Measurements from ENCODE around the gene SSRP1.

SSRP1 gene

DNA sequence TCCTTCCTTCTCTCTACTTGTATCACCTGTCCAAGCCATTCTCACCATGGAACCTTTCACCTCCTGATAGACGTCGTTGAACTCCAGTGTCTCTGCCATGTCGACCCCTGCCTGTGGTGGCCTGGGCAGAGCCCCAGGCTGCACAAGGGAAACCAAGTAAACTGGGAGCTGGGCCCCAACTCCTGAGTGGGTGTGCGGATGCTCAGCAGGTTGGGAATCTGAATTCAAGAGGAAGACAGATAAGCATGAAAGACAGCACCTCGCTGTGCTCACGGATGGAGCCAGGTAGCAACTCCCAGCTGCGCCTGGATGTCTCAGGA, 709 bp downstream of the SSRP1 start:
- DNase-seq: no peak

DNA sequence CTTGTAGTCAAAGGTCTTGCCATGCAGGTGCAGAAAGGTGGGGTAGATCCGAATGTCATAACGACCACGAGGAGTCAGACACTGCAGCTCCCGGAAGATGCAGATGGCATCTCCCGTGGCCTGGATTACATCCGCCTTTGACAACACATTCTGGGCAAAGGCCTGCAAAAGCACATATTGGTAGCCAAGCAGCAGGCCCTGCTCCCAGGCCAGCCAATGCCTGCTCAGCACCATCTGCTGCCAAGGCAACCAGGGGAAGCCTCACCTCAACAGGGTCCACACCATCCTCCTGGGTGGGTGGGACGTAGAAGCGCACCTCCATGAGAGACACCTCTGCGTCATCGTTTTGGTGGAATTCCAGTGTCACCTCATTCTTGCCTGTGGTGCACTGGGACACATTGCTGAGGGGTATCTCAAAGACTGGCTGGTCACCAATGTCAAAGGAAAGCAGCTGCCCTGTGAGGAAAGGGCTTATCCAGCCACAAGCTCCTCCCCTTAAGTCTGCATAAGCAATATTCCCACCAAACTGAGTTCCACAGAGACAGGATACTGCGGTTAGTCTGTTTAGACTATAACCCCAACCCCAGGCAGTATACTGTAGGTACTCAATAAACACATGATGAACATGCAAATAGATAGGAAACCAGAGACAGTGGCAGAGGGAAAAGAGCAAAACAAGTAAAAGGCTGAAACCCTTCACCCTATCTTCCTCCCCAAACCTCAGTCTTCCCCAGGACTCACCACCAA, 2.8 kb downstream of the SSRP1 start:
- DNase-seq: no peak

DNA sequence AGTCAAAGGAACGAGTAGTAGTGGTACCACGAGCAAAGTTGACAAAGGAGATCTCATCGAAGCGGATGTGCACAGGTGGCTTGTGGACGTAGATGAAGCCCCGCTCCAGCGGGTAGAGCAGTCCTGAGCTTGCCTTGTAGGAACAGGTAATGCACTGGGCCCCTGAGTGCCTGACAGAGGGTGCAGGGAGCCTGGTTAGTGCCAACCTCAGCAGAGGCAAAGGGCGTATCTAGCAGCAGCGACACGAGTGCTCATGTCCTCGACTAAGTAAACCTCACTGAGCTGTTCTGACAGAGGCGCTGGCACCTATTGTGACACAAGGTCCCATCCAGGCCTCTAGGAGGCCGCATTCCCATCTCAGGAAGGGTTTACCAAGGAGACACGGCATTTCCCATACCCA, 4.0 kb downstream of the SSRP1 start:
- no peak for DNase-seq

DNA sequence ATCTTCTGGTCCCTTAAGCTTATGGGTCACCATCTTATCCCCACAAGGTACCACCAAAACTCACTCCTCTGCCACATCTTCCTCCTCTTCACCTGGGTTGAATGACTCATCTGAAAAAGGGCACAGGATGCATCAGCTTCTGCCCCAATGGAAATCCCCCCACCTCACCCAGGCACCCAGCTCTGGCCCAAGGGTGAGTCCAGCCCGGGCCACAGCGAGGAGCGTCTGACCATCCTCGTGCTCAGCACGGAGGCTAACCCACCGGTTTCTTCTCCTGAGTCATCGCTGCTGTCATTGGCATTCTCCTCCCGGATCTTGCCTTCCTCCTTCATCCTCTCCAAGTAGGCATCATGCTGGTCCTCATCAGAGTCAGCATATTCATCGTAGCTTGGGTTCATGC, 5.7 kb downstream of the SSRP1 start:
- DNase-seq: no peak

DNA sequence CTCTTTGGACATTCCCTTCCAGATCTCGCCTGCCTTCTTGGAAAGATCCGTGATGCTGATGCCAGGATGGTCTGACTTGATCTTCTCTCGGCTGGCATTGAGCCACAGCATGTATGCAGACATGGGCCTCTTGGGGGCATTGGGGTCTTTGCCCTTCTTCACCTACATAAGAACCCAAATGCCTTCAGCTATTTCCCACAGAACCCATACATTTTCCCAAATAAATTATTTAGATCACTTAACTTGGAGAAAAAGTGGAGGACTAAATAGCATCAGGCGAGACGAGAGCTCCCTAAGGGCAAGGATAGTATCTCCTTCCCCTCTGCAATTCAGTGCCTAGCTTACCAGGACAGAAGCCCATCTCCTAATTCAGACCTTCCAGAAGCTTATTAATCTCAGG, 8.0 kb downstream of the SSRP1 start:
- DNase-seq: no peak

DNA sequence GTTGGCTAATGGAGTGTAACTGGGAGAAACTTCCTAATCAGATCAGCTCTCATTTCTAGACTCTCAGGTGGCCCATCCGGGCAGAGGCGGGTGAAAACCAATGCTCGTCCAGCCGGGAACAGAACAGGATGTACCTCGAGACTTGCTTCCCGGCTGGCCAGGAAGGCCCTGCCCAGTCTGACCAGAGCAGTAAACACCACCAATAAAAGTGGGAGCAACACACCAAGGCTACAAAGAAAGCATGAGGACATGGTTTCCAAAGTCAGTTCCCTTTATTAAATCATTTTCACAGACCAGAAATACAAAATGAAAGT, 10.0 kb downstream of the SSRP1 start:
- no peak for DNase-seq

DNA sequence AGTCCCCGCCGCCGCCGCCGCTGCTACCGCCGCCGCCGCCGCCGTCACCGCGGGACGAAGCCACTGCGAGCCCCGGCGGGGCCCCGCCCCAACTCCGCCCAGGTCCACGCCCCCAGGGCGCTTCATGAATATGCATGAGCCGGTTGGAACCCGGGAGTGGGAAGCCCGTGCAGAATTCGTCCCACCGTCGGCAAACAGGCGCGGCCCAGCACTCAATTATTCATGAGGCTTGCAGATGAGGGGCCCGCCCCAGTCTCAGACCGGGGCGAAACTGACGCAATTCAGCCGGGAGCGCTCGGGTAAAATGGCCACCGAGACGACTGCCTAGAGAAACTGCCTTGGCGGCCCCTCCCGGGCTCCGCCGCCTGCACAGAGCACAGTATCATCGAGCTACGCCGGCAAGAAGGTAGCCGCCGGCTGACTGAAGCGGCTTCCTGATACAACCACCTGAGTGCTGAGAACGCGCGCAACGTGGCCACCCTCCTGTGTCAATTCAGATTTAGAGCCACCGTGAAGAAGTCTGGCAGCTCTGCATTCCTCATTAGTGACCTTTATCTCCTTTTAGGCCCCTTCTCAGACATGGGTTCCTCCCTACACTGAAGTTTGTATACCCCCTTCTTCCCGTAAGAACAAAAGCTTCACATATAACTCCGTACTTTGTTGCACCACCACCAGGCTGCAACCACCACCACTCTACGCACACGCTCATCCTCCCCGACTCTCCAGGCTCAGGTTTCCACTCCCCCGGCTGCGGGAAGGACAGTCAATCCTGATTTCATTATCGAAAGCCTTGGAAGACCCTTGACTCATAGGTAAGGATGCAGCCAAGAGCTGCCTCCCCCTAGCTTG, 10.6 kb downstream of the SSRP1 start, which contains the start of gene TNKS1BP1:
Gene TNKS1BP1, minus strand, starts transcription at position 67 of the 849 bp plus-strand sequence. CDS start 3,067 bp downstream, outside the sequence.
- peak; percentile 88 for DNase-seq

DNA sequence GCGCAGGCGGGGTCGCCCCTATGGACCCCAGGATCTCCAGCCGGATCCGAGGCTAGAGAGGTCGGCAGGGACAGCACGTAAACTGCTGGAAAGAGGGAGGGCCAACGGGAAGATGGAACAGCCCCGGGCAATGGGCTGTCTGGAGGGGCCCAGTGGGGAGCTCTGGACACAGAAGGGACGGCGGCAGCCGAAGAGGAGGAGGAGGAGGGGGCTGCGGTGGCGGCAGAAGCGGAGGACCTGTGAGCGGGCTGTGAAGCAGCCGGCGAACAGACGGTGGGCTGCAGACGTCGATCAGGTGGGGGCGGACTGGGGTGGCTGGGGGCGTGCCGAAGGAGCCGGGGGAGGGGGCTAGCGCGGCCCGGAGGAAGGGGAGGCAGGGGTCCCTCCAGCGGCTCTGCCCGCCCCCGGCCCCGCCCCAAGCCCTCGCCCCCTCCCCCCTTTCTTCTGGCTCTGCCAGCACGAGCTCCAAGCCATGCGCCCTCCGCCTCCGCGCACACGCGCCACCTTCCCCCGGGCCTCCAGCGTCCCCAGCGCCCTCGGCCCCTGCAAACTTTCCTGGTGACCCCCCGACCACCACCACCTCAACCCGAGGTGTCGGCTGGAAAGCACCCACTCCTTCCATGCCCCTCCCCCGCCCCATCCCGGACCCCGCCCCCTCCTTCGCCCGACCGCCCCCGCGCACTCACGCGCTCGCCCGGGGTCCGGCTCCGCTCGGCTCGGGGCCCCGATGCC, 11.4 kb downstream of the SSRP1 start:
- peak; percentile 15 to 28 for DNase-seq

DNA sequence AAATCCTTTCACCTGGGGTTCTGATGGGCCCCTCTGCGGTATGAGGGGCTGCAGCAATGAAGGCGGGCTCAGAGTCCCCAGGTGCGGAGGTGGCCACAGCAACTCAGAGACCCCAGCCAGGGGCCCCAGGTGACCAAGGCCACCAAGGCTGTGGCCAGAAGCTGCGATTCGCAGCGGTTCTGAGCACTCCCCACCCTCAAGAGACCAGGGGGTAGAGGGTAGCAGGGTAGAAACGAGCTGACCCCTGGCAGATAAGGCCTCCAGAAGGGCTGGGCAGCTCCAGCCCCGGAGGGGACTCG, 11.9 kb downstream of the SSRP1 start:
- no peak for DNase-seq

DNA sequence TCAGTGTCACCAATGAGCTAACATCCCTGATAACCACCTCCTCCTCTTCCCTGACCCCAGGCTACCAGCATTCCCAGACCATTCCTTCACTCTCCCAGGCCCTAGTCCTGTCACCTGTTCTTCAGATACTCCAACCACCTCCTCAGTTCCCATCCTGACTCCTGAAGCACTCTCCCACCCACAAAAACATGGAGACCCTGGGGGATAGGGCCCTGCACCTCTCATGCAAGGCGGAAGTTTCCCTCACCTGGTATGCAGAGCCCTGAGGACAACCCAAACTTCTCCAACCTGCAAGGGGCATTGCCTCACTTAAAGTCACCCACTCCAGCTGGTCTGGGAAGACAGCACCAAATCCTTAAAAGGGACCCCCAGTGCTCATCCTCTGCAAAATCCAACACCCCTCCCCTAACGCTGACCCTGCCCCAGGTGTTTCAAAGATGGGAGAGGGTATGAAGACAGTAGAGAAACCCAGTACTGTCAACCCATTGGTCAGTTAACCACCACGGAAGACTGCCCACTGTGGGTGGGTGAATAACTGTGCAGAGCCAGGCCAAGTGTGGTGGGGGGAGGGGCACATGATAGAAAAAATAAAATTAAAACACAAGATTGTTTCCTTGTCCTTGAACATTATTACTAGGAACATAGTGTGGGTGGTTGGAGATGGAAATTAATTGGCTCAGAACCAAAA, 12.4 kb downstream of the SSRP1 start:
- no peak for DNase-seq

DNA sequence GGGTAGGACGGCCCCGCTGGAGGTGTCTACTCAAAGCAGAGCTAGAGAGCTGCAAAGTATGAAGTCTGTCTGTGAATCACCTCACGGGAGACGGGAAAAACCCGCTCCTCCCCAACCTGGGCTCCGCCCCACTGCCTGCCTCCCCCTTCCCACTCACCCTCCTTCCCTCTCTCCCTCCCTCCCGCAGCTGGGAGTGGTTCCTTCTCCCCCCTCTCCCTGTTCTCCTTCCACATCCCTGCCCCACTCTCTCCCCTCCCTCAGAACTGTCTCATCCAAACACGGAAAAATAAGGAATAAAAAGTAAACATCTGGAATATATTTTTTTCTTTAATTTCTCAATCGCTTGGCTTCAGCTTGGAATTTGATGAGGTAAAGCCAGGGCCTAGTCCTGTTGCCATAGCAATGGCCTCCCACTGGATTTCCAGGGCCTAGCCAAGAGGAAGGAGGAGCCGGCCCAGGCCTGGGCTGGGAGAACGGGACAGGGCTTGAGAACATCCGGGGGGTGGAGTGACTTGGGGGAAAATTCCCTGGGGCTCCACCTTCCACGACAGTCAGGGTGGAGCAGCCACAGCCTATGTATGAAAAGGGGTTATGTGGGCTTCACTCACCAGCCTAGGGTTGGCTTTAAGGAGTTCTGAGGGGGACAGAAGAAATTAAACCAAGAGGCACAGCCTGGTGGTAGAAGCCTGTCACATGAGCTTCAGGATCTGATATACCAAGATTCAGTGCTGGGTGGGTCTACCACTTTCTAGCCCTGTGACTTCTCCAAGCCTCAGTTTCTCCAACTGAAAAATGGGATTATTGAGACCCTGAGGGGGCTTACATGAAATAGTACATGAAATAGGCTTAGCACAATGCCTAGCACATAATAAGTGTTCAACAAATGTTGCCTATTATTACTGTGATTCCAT, 13.2 kb downstream of the SSRP1 start:
- no peak for DNase-seq

DNA sequence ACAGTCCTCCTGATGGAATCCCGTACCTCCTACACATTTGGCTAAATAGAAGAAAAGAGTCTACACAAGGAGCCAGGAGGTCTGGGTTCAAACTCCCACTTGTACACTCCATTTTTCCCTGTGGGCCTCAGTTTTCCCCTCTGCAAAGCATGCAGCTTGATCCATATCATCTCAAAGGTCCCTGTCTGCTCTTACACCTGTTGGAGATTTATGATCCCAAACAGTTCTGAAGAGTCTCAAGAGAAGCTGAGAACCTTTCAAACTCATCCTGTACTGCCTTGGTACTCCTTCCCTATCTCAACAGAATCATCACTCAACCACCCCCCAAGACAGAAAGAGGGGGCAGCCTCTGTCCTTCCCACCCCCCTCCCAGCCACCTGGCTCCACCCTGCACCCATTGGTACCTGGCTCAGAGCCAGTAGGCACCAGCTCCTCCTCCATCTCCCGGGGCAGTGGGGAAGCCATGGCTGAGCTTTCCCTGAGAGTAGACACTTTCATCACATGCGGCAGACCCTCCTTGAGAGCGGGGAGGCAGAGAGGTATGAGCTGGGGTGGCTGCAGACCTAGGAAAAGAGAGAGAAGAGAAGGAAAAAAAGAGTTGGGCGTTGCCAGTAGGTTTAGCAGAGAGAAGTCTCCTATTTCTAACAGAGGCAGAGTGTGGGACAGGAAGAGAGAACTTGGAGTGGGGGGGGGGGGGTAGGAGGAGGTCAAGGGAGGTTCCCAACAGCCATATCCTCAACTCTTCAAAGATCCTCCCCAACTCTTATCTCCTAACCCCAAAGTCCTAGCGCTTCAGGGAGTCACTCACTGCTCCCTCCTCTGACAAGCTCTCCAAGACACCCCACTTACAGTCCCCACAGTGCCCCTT, 14.1 kb downstream of the SSRP1 start:
- DNase-seq: no peak

DNA sequence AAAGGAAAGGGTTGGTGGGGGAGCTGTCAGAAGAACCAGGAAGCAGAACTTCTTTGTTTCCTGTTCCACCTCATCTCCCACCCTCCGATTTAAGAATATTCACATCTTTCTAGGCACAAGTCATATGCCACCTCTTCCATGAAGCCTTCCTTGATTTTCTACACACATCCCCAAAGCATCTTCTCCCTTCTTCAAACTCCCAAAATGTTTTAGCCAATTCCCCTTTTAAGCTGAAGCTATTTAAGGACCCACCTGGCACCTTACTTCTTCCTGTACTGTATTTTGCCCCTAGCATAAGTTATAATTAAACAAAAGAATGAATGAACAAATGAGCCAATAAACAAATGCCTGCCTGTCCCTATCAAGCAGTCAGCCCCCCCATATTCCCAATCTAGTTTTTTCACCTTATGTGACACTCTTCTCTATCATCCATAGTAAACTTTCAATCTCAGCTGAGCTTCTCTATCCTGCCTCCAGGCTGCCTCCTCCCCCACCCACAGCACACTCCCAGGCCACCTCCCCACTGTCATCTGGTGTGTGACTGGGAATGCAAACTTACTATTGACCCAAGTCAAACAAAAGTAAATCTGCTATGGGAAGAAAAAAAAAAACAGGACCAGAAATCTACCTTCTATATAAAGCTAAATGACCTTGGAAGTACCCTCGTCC, 14.8 kb downstream of the SSRP1 start:
- DNase-seq: no peak

DNA sequence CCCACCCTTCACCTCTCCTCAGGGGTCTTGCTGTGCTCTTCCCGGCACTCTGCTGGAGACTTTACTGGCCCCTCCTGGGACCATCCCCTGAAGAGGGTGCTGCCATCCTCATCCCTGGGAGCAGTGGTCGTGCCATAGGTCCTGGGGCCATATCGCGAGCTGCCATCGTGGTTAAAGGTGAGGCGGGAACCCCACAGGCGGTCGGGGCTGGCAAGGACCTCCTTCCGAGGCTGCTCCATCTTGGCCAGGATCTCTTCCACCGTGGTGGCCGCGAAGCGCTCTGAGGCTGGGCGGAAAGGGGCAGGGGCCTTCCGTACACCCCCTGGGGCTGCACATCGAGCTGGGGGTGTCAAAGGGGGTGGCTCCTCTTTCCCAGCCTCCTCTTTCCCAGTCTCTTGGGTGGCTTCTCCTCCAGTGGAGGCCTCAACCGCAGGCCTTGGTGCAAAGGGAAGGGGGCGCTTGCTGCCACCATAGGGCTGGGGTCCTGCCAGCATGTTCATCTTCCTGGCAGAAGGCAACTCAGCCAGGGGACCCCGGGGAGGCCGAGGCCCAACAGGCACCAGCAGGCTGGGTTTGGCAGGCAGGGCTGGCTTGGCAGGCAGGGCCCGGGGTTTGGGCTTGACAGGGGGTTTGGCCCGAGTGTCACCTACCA, 15.5 kb downstream of the SSRP1 start:
- DNase-seq: no peak

DNA sequence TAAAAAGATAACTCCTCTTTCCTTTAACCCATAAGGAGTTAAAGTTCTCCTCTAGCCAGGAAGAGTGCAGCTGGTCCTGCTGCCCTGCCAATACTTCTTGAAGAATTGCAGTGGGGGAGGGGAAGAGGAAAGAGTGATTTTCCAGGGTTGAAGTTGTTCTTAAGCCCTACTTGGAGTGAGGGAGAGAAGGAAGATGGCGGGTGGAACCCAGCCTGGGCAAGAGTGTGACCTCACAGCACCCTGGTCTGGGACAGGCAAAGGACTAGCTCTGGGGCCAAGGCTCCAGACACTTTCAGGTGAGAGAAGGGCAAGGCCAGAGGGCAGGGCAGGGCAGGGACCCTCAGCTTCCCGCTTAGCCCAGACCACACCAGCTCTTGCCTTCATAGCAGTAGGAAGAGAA, 17.5 kb downstream of the SSRP1 start:
- DNase-seq: no peak

DNA sequence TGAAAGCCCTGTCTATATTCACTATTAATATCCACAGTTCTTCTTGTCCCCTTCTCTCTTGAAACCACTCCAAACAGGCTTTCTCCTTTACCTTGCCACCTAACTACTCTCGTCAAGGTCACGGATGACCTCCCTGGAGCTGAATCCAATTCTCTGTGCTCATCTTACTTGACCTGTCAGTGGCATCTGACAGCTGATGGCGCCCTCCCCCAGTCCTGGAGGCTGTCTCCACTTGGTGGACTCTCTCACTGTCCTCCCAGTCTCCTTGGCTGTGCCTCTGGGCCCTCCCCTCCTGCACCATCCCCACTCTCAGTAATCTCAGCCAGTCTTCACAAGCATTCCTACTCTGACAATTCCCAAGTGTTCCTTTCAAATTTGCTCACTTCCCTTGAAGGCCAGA, 19.7 kb downstream of the SSRP1 start:
- DNase-seq: no peak

DNA sequence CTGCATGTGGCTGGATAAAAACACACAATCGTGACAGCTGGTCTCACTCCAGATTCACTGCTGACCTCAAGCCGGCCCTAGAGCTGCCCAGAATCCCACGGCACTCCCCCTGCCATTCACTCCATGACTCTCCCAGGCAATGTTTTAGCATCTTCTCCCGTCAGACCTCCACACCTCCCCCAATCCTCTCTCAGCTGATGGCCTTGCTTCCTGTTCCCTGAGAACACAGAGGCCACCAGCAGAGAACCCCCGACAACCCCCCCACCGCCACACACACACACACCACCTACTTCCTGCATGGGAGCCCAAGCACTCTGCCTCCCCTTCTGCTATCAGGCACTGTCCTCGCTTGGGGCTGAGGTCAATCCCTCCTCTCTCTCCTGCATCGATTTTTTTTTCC, 20.2 kb downstream of the SSRP1 start:
- DNase-seq: no peak

DNA sequence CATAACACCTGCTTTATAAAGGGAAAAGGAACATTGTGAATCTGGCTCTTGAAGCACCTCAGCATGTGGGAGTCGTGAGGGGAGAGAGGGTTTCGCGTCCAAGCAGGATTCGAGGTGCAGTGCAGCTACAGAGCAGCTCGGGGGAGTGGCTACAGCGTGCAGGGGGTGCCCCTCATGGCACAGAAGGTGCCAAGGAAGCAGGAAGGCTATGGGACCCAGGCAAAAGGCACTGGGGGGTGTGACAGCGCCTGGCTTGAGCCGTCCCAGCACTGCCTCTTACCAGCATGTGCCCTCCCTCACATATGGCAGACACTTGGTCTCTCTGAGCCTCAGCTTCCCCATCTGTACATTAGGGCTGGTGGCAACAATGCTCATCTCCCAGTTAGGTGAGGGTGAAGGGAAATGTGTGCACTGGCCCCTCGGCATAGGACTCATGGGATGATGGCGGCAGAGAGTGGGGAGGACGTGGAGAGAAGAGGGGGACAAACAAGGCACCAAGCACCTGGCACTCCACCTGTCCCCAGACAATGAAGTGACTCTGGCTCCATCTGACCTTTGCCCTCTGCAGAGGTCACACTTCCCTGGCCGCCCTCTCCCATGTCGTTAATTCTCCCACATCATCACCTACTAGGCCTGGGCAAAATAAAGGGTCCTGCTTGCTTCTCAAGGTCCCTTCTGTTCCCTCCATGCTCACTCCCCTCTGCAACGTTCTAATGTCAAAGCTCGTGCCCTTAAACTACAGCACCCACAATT, 21.3 kb downstream of the SSRP1 start:
- no peak for DNase-seq

DNA sequence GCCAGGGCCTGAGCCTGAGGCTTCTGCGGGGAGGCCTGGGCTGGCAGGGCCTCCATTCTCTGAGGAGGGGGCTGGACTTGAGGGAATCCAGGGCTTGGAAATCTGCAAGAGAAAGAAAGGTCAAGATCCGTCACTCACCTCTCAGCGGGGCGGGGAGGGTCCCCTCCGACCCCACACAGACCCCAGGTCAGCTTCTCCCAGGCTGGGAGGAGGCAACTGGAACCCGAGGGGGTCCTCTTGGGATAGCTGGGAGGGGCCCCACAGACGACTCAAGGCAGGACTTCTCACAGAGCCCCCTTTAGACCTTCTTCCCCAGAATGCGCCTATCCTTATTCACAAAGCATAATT, 21.9 kb downstream of the SSRP1 start:
- DNase-seq: no peak
